H9 (cell line): ENCODE data around the gene CISD2. TPM values are rescaled to one million over a fixed set of nuclear protein-coding genes. Genes with fewer than 3 reads are reported as not detected.
"Not testable (repeated sequence)": the region's sequence is repeated elsewhere in the genome, so short reads cannot be mapped to it uniquely, and the experiment has no call there.

Experiments used
- DNase-seq: peaks from one replicate; pipeline ENCODE4 v3.0.0-alpha.2; 2017
- H2AFZ ChIP-seq: one replicate; pipeline ENCODE4 v1.6.1; 2013; ENCODE audit warnings: mild to moderate bottlenecking, low read length, control low read depth, moderate library complexity
- H2AK5ac ChIP-seq: 2 replicates; pipeline ENCODE4 v1.6.1; 2013; ENCODE audit warnings: low read length, control low read depth, mixed read lengths; ENCODE audit not compliant: insufficient read length
- H2BK120ac ChIP-seq: one replicate; pipeline ENCODE4 v1.6.1; 2013; ENCODE audit warnings: low read depth, mild to moderate bottlenecking, low read length, control low read depth, inconsistent platforms; ENCODE audit not compliant: poor library complexity, severe bottlenecking
- H2BK12ac ChIP-seq: 2 replicates; pipeline ENCODE4 v1.6.1; 2013; ENCODE audit warnings: low read length, control low read depth, mixed read lengths, low read depth; ENCODE audit not compliant: insufficient read length
- H2BK15ac ChIP-seq: 2 replicates; pipeline ENCODE4 v1.6.1; 2013; ENCODE audit warnings: low read depth, low read length, control low read depth
- H2BK20ac ChIP-seq: one replicate; pipeline ENCODE4 v1.6.1; 2013; ENCODE audit warnings: low read depth, mild to moderate bottlenecking, low read length, control low read depth, inconsistent platforms; ENCODE audit not compliant: poor library complexity, severe bottlenecking
- H2BK5ac ChIP-seq: 2 replicates; pipeline ENCODE4 v1.6.1; 2013; ENCODE audit warnings: low read length, control low read depth, mixed read lengths; ENCODE audit not compliant: insufficient read length
- H3K14ac ChIP-seq: 2 replicates; pipeline ENCODE4 v1.6.1; 2013; ENCODE audit warnings: low read length, control low read depth; ENCODE audit not compliant: insufficient read depth
- H3K18ac ChIP-seq: 2 replicates; pipeline ENCODE4 v1.6.1; 2013; ENCODE audit warnings: low read depth, mild to moderate bottlenecking, mixed read lengths, low read length, control low read depth; ENCODE audit not compliant: insufficient read length
- H3K23ac ChIP-seq: 2 replicates; pipeline ENCODE4 v1.6.1; 2013; ENCODE audit warnings: low read length, control low read depth, mixed read lengths, low read depth; ENCODE audit not compliant: insufficient read length
- H3K23me2 ChIP-seq: 2 replicates; pipeline ENCODE4 v1.6.1; 2013; ENCODE audit warnings: low read depth, mild to moderate bottlenecking, mixed read lengths, low read length, control low read depth; ENCODE audit not compliant: insufficient read length, poor library complexity, severe bottlenecking
- H3K27ac ChIP-seq: 2 replicates; pipeline ENCODE4 v1.5.1; 2013; ENCODE audit warnings: low read length, control low read depth, mixed read lengths, low read depth; ENCODE audit not compliant: insufficient read length
- H3K27me3 ChIP-seq: 2 replicates; pipeline ENCODE4 v1.6.1; 2013; ENCODE audit warnings: low read length, control low read depth, inconsistent platforms; ENCODE audit not compliant: insufficient read depth
- H3K4ac ChIP-seq: 2 replicates; pipeline ENCODE4 v1.6.1; 2013; ENCODE audit warnings: low read depth, mild to moderate bottlenecking, control low read depth, inconsistent platforms, low read length, moderate library complexity
- H3K4me1 ChIP-seq: 2 replicates; pipeline ENCODE4 v1.6.1; 2013; ENCODE audit warnings: low read length, control low read depth, inconsistent platforms; ENCODE audit not compliant: insufficient read depth
- H3K4me2 ChIP-seq: 2 replicates; pipeline ENCODE4 v1.6.1; 2013; ENCODE audit warnings: low read length, control low read depth, mixed read lengths; ENCODE audit not compliant: insufficient read length, insufficient read depth
- H3K56ac ChIP-seq: 2 replicates; pipeline ENCODE4 v1.6.1; 2013; ENCODE audit warnings: low read depth, mild to moderate bottlenecking, mixed read lengths, low read length, control low read depth; ENCODE audit not compliant: insufficient read length
- H3K79me1 ChIP-seq: 2 replicates; pipeline ENCODE4 v1.6.1; 2013; ENCODE audit warnings: low read depth, mild to moderate bottlenecking, moderate library complexity, low read length, control low read depth, inconsistent platforms; ENCODE audit not compliant: insufficient read depth, poor library complexity, severe bottlenecking
- H3K79me2 ChIP-seq: 2 replicates; pipeline ENCODE4 v1.6.1; 2013; ENCODE audit warnings: low read length, control low read depth, inconsistent platforms; ENCODE audit not compliant: insufficient read depth
- H3K9ac ChIP-seq: 2 replicates; pipeline ENCODE4 v1.6.1; 2013; ENCODE audit warnings: low read length, control low read depth, mixed read lengths; ENCODE audit not compliant: insufficient read length; ENCODE audit errors: extremely low read depth
- H3K9me3 ChIP-seq: one replicate; pipeline ENCODE4 v1.6.1; 2013; ENCODE audit warnings: low read depth, low read length, inconsistent platforms; ENCODE audit not compliant: control insufficient read depth
- H3T11ph ChIP-seq: one replicate; pipeline ENCODE4 v1.6.1; 2013; ENCODE audit warnings: mild to moderate bottlenecking, low read length, control low read depth, inconsistent platforms
- H4K20me1 ChIP-seq: one replicate; pipeline ENCODE4 v1.6.1; 2013; ENCODE audit not compliant: control insufficient read depth, insufficient read length, insufficient read depth
- H4K5ac ChIP-seq: 2 replicates; pipeline ENCODE4 v1.6.1; 2013; ENCODE audit warnings: low read depth, mild to moderate bottlenecking, mixed read lengths, low read length, control low read depth; ENCODE audit not compliant: insufficient read length
- H4K8ac ChIP-seq: replicated peaks from 2 replicates; pipeline ENCODE4 v1.6.1; 2013; ENCODE audit warnings: low read length, control low read depth, mixed read lengths, low read depth; ENCODE audit not compliant: insufficient read length
- H4K91ac ChIP-seq: 2 replicates; pipeline ENCODE4 v1.6.1; 2013; ENCODE audit warnings: low read depth, mild to moderate bottlenecking, moderate library complexity, mixed read lengths, low read length, control low read depth; ENCODE audit not compliant: insufficient read length
- H3K27ac Mint-ChIP-seq, 3 experiments: 2 replicates in 2 of 3; 3 replicates in 1 of 3; pipeline ENCODE4 v1.8.0; 2020 to 2021; ENCODE audit warnings: mixed read lengths in 3 of 3, mild to moderate bottlenecking in 1 of 3, moderate library complexity in 1 of 3
- H3K27me3 Mint-ChIP-seq: 2 replicates; pipeline ENCODE4 v1.8.0; 2021; ENCODE audit warnings: low read depth, mild to moderate bottlenecking, moderate library complexity, mixed read lengths
- H3K36me3 Mint-ChIP-seq, 3 experiments: 2 replicates in 2 of 3; 3 replicates in 1 of 3; pipeline ENCODE4 v1.8.0; 2020 to 2021; ENCODE audit warnings: low read depth in 3 of 3, mixed read lengths in 3 of 3; ENCODE audit not compliant: insufficient read depth in 1 of 3
- H3K4me1 Mint-ChIP-seq, 2 experiments: 2 replicates each; pipeline ENCODE4 v1.8.0; 2020; ENCODE audit warnings: mixed read lengths in 2 of 2
- H3K4me3 Mint-ChIP-seq, 2 experiments: 2 replicates in 1 of 2; 3 replicates in 1 of 2; pipeline ENCODE4 v1.8.0; 2020 to 2021; ENCODE audit warnings: mild to moderate bottlenecking in 2 of 2, mixed read lengths in 2 of 2, moderate library complexity in 1 of 2
- H3K9me3 Mint-ChIP-seq, 2 experiments: 2 replicates in 1 of 2; 3 replicates in 1 of 2; pipeline ENCODE4 v1.8.0; 2020; ENCODE audit warnings: mild to moderate bottlenecking in 2 of 2, mixed read lengths in 2 of 2, moderate library complexity in 1 of 2
- WGBS: extraction: QIAGEN DNeasy Blood & Tissue Kit; methylation state at CpG from one replicate; pipeline ENCODE4 v1.1.7; 2013; ENCODE audit warnings: missing lambda C conversion rate, low lambda C conversion rate, mixed read lengths; ENCODE audit not compliant: insufficient read length; ENCODE audit errors: extremely low coverage; 5-methylcytosine and 5-hydroxymethylcytosine counted together
- total RNA-seq: library from RNA; stranded (reverse); gene quantifications from 2 replicates; pipeline ENCODE4 v1.2.1, GENCODE V29; 2021

The CISD2 gene
- total RNA-seq, 1 experiment from 2014 or later = 45.6 TPM

DNA sequence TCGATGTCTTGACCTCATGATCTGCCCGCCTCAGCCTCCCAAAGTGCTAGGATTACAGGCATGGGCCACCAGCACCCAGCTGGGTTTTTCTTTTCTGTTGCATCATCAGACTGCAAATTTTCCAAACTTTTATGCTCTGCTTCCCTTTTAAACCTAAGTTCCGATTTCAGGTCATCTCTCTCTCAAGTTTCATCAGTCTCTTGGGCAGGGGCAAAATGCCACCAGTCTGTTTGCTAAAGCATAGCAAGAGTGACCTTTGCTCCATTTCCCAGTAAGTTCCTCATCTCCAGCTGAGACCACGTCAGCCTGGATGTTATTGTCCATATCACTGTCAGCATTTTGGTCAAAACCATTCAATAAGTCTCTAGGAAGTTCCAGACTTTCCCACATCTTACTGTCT lies 9.6 kb downstream of the CISD2 start:
- not testable (repeated sequence) for H4K20me1 ChIP-seq, H3K27ac ChIP-seq, H2BK20ac ChIP-seq, H2BK120ac ChIP-seq, H3K23me2 ChIP-seq, H3T11ph ChIP-seq, H2BK15ac ChIP-seq, H4K91ac ChIP-seq, H3K14ac ChIP-seq, H2AK5ac ChIP-seq, H3K18ac ChIP-seq, H2BK5ac ChIP-seq, H2AFZ ChIP-seq, H4K5ac ChIP-seq, H2BK12ac ChIP-seq, H3K79me1 ChIP-seq, H3K4me1 ChIP-seq, H3K4ac ChIP-seq, H3K56ac ChIP-seq, H3K4me1 Mint-ChIP-seq, H3K23ac ChIP-seq, H3K4me2 ChIP-seq, H3K79me2 ChIP-seq, DNase-seq, H3K9ac ChIP-seq, H3K27me3 Mint-ChIP-seq, H3K27me3 ChIP-seq, H4K8ac ChIP-seq, H3K4me3 Mint-ChIP-seq
- WGBS = no CpG with 5 or more reads among the region's 4 CpGs
- Mint-ChIP-seq H3K9me3 (peaks cover 29 to 34% of the 10 kb centered on the region in 2 experiments), H3K36me3 (peaks cover 54 to 58% (median 57%) of the 10 kb centered on the region in 3 experiments), H3K27ac (peak overlapping the region in 1 of 3 experiments; percentile 85; a peak in 1 of 7 replicates)
- peaks cover 10% of the 10 kb centered on the region for H3K9me3 ChIP-seq
